ENCODE data around the gene FLT3. TPM values are rescaled to one million over a fixed set of nuclear protein-coding genes. Genes with fewer than 3 reads are reported as not detected.

Gene FLT3
- total and polyA plus RNA-seq, 2 of the 13 experiments (the other 11 are each of a cell fraction or from before 2014, with no cell fraction given): not detected

- Histone ChIP-seq H3K27ac (ENCODE audit: extremely low read length, insufficient read depth, low read length) (no peak overlapping the region), H3K4me3 (replicated peaks in 1 of 3; ENCODE audit: insufficient read depth in 1 of 3, low read depth in 2 of 3, low read length in 3 of 3) (no peak overlapping the region), H3K79me2 (ENCODE audit: insufficient read depth, low read length) (no peaks in the 10 kb centered on the region), H3K27me3 (ENCODE audit: control insufficient read depth in 1 of 2, insufficient read depth in 2 of 2, low read length in 2 of 2) (no peaks in the 10 kb centered on the region; a peak in 2 of 5 replicates), H3K4me1 (ENCODE audit: insufficient read depth, low read length) (no peaks in the 10 kb centered on the region), H3K36me3 (replicated peaks in 1 of 2; ENCODE audit: control insufficient read depth in 1 of 2, insufficient read depth in 2 of 2, low read length in 2 of 2) (no peaks in the 10 kb centered on the region), H3K9me3 (ENCODE audit: low read length) (no peaks in the 10 kb centered on the region), H2AFZ (ENCODE audit: low read length) (no peak overlapping the region), H4K20me1 (ENCODE audit: insufficient read depth, low read length) (no peaks in the 10 kb centered on the region), H3K4me2 (ENCODE audit: low read depth, low read length) (no peak overlapping the region), H3K9ac (ENCODE audit: insufficient read depth, low read depth, low read length) (no peak overlapping the region)
- TF ChIP-seq ATRX (CRISPR knock-in tag; IDR thresholded peaks at IDR 0.05; ENCODE audit: borderline replicate concordance) (no peak), ZNF441 (CRISPR knock-in tag; IDR thresholded peaks at IDR 0.05; ENCODE audit: borderline replicate concordance) (no peak), ZNF550 (CRISPR knock-in tag; IDR thresholded peaks at IDR 0.05; ENCODE audit: borderline replicate concordance) (no peak), PHF5A (CRISPR knock-in tag; IDR thresholded peaks at IDR 0.05; ENCODE audit: low read depth, unreplicated experiment) (no peak), ZNF772 (CRISPR knock-in tag; IDR thresholded peaks at IDR 0.05) (no peak), ISL2 (CRISPR knock-in tag; IDR thresholded peaks at IDR 0.05) (no peak), HNF1B (CRISPR knock-in tag; IDR thresholded peaks at IDR 0.05) (no peak), ATAD3A (CRISPR knock-in tag; IDR thresholded peaks at IDR 0.05) (no peak), MTA3 (CRISPR knock-in tag; IDR thresholded peaks at IDR 0.05) (no peak), ZNF761 (CRISPR knock-in tag; conservative IDR thresholded peaks at IDR 0.05) (no peak), PCBP1 (IDR thresholded peaks at IDR 0.05; ENCODE audit: borderline replicate concordance, low read depth, low read length) (no peak), MYNN (CRISPR knock-in tag; IDR thresholded peaks at IDR 0.05; ENCODE audit: low read depth) (no peak), SIN3B (IDR thresholded peaks at IDR 0.05; ENCODE audit: low read length) (no peak)
- POLR2A ChIA-PET: no interaction called here
- CTCF ChIA-PET (ENCODE audit: low intra/inter-chr PET ratio, low total read pairs): no interaction called here
- intact Hi-C loops (cut with micrococcal nuclease; ENCODE audit: unreplicated experiment) (no loop called here), in situ Hi-C loops (cut with HindIII; ENCODE audit: extremely low pct_ligation_motif_present, low pct_unique_long_range_greater_than_20kb) (no loop called here)
- ATAC-seq (no peak), DNase-seq (ENCODE audit: low spot score) (no peak), FAIRE-seq (no peak)
- BruUV-seq (replicated peaks): no TSS peak
- 0% methylated on average over 2 of the region's 2 CpGs for WGBS (ENCODE audit: low lambda C conversion rate)
Observed at GRCh38 chr13:28092431-28092830, 7.9 kb downstream of the FLT3 start.
